Measurements from ENCODE around the gene GABRE.

DNA sequence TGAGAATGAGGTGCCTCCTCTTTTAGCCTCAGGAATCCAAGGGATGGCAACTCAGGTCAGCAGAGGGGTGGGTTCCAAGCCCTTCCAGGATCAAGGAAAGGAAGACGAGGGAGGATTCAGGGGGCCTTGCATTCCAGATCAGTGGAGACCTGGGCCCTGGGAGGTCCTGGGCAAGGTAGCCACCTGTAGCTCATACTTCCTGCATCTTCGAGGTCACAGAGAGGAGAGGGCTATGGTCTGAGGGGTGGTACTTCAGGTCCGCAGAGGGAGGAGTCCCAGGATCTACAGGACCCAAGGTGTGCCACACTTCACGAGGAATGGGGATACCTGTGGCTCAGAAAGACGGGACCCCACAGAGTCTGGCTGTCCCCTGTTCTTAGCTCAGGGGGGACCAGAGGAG lies 52.6 kb downstream of the GABRE start:
- TF ChIP-seq, protein P1, sequence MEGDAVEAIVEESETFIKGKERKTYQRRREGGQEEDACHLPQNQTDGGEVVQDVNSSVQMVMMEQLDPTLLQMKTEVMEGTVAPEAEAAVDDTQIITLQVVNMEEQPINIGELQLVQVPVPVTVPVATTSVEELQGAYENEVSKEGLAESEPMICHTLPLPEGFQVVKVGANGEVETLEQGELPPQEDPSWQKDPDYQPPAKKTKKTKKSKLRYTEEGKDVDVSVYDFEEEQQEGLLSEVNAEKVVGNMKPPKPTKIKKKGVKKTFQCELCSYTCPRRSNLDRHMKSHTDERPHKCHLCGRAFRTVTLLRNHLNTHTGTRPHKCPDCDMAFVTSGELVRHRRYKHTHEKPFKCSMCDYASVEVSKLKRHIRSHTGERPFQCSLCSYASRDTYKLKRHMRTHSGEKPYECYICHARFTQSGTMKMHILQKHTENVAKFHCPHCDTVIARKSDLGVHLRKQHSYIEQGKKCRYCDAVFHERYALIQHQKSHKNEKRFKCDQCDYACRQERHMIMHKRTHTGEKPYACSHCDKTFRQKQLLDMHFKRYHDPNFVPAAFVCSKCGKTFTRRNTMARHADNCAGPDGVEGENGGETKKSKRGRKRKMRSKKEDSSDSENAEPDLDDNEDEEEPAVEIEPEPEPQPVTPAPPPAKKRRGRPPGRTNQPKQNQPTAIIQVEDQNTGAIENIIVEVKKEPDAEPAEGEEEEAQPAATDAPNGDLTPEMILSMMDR (IDR thresholded peaks at IDR 0.05; ENCODE audit: extremely low read depth in 1 of 2, insufficient read depth in 1 of 2, low read depth in 1 of 2, low read length in 2 of 2) = no peak
- no peak for TF ChIP-seq POLR2A (IDR thresholded peaks at IDR 0.05; ENCODE audit: low read depth, low read length)
- TF ChIP-seq POLR2AphosphoS5 (IDR thresholded peaks at IDR 0.05; ENCODE audit: insufficient read depth, low read depth, low read length) = no peak
- TF ChIP-seq EZH2 (IDR thresholded peaks at IDR 0.05; ENCODE audit: borderline replicate concordance, low read depth, low read length, severe bottlenecking) = no peak
- TF ChIP-seq MYC (IDR thresholded peaks at IDR 0.05; ENCODE audit: low read depth, low read length) = no peak
- TF ChIP-seq, protein P2, sequence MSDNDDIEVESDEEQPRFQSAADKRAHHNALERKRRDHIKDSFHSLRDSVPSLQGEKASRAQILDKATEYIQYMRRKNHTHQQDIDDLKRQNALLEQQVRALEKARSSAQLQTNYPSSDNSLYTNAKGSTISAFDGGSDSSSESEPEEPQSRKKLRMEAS (IDR thresholded peaks at IDR 0.05; ENCODE audit: insufficient read depth, insufficient read length) = no peak
- TF ChIP-seq JUN (IDR thresholded peaks at IDR 0.05; ENCODE audit: borderline replicate concordance, insufficient read depth, insufficient read length, low read depth) = no peak
